Keratinocyte (primary cell): Measurements from ENCODE around the gene C15orf40. TPM values are rescaled to one million over a fixed set of nuclear protein-coding genes. Genes with fewer than 3 reads are reported as not detected.

Experiments
- DNase-seq: peaks from one replicate; pipeline ENCODE4 v3.0.0-alpha.2; 2011; ENCODE audit warnings: low read depth, missing footprints, low spot score
- FAIRE-seq: peaks from 2 replicates; lab custom pipeline; 2011; peaks lifted over from hg19 to GRCh38; lab: Jason Lieb, UNC
- H2AFZ ChIP-seq: 2 replicates; pipeline ENCODE4 v1.6.0; 2012; ENCODE audit warnings: low read length, control low read depth, inconsistent platforms; ENCODE audit not compliant: control insufficient read depth
- H3K27ac ChIP-seq: 2 replicates; pipeline ENCODE4 v1.5.1; 2011; ENCODE audit warnings: low read length; ENCODE audit not compliant: control insufficient read depth, insufficient read depth
- H3K27me3 ChIP-seq: 3 replicates; pipeline ENCODE4 v1.6.0; 2011; ENCODE audit warnings: low read length; ENCODE audit not compliant: control insufficient read depth, insufficient read depth; ENCODE audit errors: extremely low read depth
- H3K36me3 ChIP-seq, 2 experiments: 2 replicates in 1 of 2; 3 replicates in 1 of 2; pipeline ENCODE4 v1.5.1; 2011; ENCODE audit warnings: low read length in 2 of 2, mild to moderate bottlenecking in 1 of 2; ENCODE audit not compliant: control insufficient read depth in 2 of 2, insufficient read depth in 2 of 2; ENCODE audit errors: extremely low read depth in 1 of 2
- H3K4me1 ChIP-seq: 3 replicates; pipeline ENCODE4 v1.5.1; 2011; ENCODE audit warnings: low read length; ENCODE audit not compliant: control insufficient read depth, insufficient read depth; ENCODE audit errors: extremely low read depth
- H3K4me2 ChIP-seq: 3 replicates; pipeline ENCODE4 v1.6.0; 2011; ENCODE audit warnings: low read depth, low read length; ENCODE audit not compliant: control insufficient read depth, insufficient read depth; ENCODE audit errors: extremely low read depth
- H3K4me3 ChIP-seq, 3 experiments: fragments of 200-600 bp in 1 of 3; sonication (generic) in 1 of 3; 2 replicates in 2 of 3; 3 replicates in 1 of 3; pipeline ENCODE4 v1.5.1; 2011 to 2016; ENCODE audit warnings: low read length in 3 of 3, mild to moderate bottlenecking in 3 of 3, control low read depth in 2 of 3, inconsistent platforms in 1 of 3, low read depth in 1 of 3, mixed read lengths in 1 of 3, mixed run types in 1 of 3, moderate library complexity in 1 of 3; ENCODE audit not compliant: control insufficient read depth in 2 of 3, insufficient read depth in 2 of 3; ENCODE audit errors: extremely low read depth in 1 of 3
- H3K79me2 ChIP-seq: 2 replicates; pipeline ENCODE4 v1.6.0; 2012; ENCODE audit warnings: low read length; ENCODE audit not compliant: control insufficient read depth, insufficient read depth
- H3K9ac ChIP-seq: 3 replicates; pipeline ENCODE4 v1.6.0; 2011; ENCODE audit warnings: low read length; ENCODE audit not compliant: control insufficient read depth, insufficient read depth; ENCODE audit errors: extremely low read depth
- H3K9me1 ChIP-seq: 3 replicates; pipeline ENCODE4 v1.6.0; 2011; ENCODE audit warnings: low read length; ENCODE audit not compliant: control insufficient read depth, insufficient read depth; ENCODE audit errors: extremely low read depth
- H3K9me3 ChIP-seq: 2 replicates; pipeline ENCODE4 v1.5.1; 2012; ENCODE audit warnings: low read depth, low read length; ENCODE audit not compliant: control insufficient read depth
- H4K20me1 ChIP-seq: 3 replicates; pipeline ENCODE4 v1.6.0; 2011; ENCODE audit warnings: low read length; ENCODE audit not compliant: control insufficient read depth, insufficient read depth; ENCODE audit errors: extremely low read depth
- CTCF ChIP-seq, 3 experiments: IDR thresholded peaks in 1 of 3; conservative IDR thresholded peaks in 1 of 3; optimal IDR thresholded peaks in 1 of 3; 2 replicates in 2 of 3; 3 replicates in 1 of 3; pipeline versions ENCODE3 to v1.5.1; 2011; ENCODE audit warnings: low read length in 3 of 3, mild to moderate bottlenecking in 3 of 3, moderate library complexity in 2 of 3, control low read depth in 1 of 3, inconsistent platforms in 1 of 3; ENCODE audit not compliant: insufficient read depth in 2 of 3; ENCODE audit errors: extremely low read depth in 1 of 3
- EZH2 ChIP-seq: IDR thresholded peaks from one replicate; pipeline ENCODE4 v1.6.1; 2012; ENCODE audit warnings: inconsistent platforms, mild to moderate bottlenecking, low read length, moderate library complexity
- dilution Hi-C: fragments of 300-500 bp; cut with MboI; formaldehyde crosslinking; loops from one replicate; pipeline ENCODE4 v1.7.0; 2020; ENCODE audit warnings: low sequenced_read_pairs; ENCODE audit not compliant: extremely low pct_ligation_motif_present
- polyA plus RNA-seq, 5 experiments: library from polyadenylated mRNA; depleted of rRNA in 3 of 5; stranded (reverse) in 3 of 5; stranded (forward) in 1 of 5; unstranded in 1 of 5; fragments of >200 nt; gene quantifications; 1 replicate in 1 of 5; 2 replicates in 3 of 5; 3 replicates in 1 of 5; pipeline versions ENCODE4 v1.2.1 to v1.2.3, GENCODE V29; 2011 to 2012; ENCODE audit warnings: missing spikeins in 2 of 5, low read depth in 1 of 5, low replicate concordance in 1 of 5

Gene C15orf40
- polyA plus RNA-seq, 1 donor (not counting 4 experiments of a cell fraction or from before 2014, with no cell fraction given), result 26.6 TPM

DNA sequence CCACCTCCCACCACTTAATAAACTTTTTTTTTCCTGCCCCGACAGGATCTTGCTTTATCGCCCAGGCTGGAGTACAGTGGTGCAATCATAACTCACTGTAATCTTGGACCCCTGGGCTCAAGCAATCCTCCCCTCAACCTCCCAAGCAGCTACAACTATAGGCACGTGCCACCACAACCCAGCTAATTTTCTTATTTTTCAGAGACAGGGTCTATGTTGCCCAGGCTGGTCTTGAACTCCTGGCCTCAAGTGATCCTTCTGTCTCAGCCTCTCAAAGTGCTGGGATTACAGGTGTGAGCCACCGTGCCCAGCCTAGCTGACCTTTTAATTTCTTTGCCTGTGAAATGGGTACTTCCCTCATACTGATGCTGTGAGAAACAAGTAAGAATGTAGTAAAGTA lies 3.9 kb upstream of the C15orf40 start:
- H3K9me1 ChIP-seq, result no peaks in the 10 kb centered on the region
- DNase-seq (no peak), FAIRE-seq (no peak)
- H3K4me1 ChIP-seq, result peaks cover 10% of the 10 kb centered on the region
- dilution Hi-C loops, result no loop called here
- peaks cover 10% of the 10 kb centered on the region for H3K79me2 ChIP-seq
- H4K20me1 ChIP-seq, result no peaks in the 10 kb centered on the region
- no peak overlapping the region for H2AFZ ChIP-seq
- H3K9ac ChIP-seq, result no peak overlapping the region
- no peak overlapping the region for H3K27ac ChIP-seq
- H3K36me3 ChIP-seq, result peaks cover 4 to 8% of the 10 kb centered on the region in 2 experiments
- H3K4me2 ChIP-seq, result no peak overlapping the region
- H3K4me3 ChIP-seq, result no peak overlapping the region
- no peak for TF ChIP-seq EZH2
- no peak for TF ChIP-seq CTCF (optimal IDR thresholded peaks at IDR 0.05 in 1 of 3, IDR thresholded peaks at IDR 0.05 in 1 of 3, conservative IDR thresholded peaks at IDR 0.05 in 1 of 3; ENCODE audit: extremely low read depth in 1 of 3, insufficient read depth in 2 of 3, low read length in 3 of 3)
- no peaks in the 10 kb centered on the region for H3K27me3 ChIP-seq
- no peaks in the 10 kb centered on the region for H3K9me3 ChIP-seq

GRCh38 chr15:83014205-83014653 lies 2.8 kb upstream of the C15orf40 start:
- H3K9ac ChIP-seq, result no peak overlapping the region
- H3K4me1 ChIP-seq, result peaks cover 14% of the 10 kb centered on the region
- no peak overlapping the region for H3K4me3 ChIP-seq
- no peaks in the 10 kb centered on the region for H4K20me1 ChIP-seq
- H3K36me3 ChIP-seq, result peaks cover 8 to 9% of the 10 kb centered on the region in 2 experiments
- dilution Hi-C loops, result no loop called here
- no peak for FAIRE-seq
- no peak overlapping the region for H3K4me2 ChIP-seq
- no peak overlapping the region for H2AFZ ChIP-seq
- H3K9me3 ChIP-seq, result no peaks in the 10 kb centered on the region
- no peak overlapping the region for H3K27ac ChIP-seq
- H3K9me1 ChIP-seq, result no peaks in the 10 kb centered on the region
- H3K79me2 ChIP-seq, result peaks cover 22% of the 10 kb centered on the region
- H3K27me3 ChIP-seq, result no peaks in the 10 kb centered on the region
- DNase-seq, result no peak
- no peak for TF ChIP-seq EZH2
- TF ChIP-seq CTCF (optimal IDR thresholded peaks at IDR 0.05 in 1 of 3, IDR thresholded peaks at IDR 0.05 in 1 of 3, conservative IDR thresholded peaks at IDR 0.05 in 1 of 3; ENCODE audit: extremely low read depth in 1 of 3, insufficient read depth in 2 of 3, low read length in 3 of 3), result no peak
